Epithelial cell of proximal tubule (primary cell): ENCODE data around the gene FTHL17. TPM values are rescaled to one million over a fixed set of nuclear protein-coding genes. Genes with fewer than 3 reads are reported as not detected.

Experiments
- DNase-seq: peaks from one replicate; pipeline ENCODE4 v3.0.0-alpha.2; 2011; ENCODE audit warnings: low read depth
- H3K4me3 ChIP-seq: 2 replicates; pipeline ENCODE4 v1.5.1; 2011; ENCODE audit warnings: low read depth, mild to moderate bottlenecking, low read length
- total RNA-seq: library from RNA; depleted of rRNA; stranded (reverse); fragments of >200 nt; gene quantifications from 2 replicates; pipeline ENCODE4 v1.2.3, GENCODE V29; 2015
- TF ChIP-seq, protein P1 (sequence below): conservative IDR thresholded peaks from 2 replicates; pipeline ENCODE4 v1.5.1; 2012; ENCODE audit warnings: low read depth, mild to moderate bottlenecking, low read length

FTHL17 gene
- total RNA-seq, 1 donor from 2014 or later = not detected

DNA sequence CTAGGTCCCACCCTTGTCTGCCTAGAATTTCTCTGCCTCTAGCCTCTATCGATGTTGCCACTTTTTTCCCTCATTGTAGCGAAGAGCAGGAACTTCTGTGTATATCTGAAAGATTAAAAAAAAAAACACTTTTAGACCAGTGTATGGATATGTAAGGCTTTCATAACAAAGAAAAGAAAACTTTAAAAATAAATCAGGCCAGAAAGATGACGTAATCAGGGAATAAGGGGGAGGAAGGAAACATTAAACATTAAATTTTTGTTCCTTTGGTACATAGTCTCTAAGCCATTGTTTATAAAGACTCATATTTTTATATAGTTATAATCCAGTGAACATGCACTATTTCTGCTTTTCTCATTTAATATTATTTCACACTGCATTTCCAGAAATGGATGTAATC, 26.2 kb upstream of the FTHL17 start:
- no peak overlapping the region for H3K4me3 ChIP-seq
- TF ChIP-seq, protein P1, sequence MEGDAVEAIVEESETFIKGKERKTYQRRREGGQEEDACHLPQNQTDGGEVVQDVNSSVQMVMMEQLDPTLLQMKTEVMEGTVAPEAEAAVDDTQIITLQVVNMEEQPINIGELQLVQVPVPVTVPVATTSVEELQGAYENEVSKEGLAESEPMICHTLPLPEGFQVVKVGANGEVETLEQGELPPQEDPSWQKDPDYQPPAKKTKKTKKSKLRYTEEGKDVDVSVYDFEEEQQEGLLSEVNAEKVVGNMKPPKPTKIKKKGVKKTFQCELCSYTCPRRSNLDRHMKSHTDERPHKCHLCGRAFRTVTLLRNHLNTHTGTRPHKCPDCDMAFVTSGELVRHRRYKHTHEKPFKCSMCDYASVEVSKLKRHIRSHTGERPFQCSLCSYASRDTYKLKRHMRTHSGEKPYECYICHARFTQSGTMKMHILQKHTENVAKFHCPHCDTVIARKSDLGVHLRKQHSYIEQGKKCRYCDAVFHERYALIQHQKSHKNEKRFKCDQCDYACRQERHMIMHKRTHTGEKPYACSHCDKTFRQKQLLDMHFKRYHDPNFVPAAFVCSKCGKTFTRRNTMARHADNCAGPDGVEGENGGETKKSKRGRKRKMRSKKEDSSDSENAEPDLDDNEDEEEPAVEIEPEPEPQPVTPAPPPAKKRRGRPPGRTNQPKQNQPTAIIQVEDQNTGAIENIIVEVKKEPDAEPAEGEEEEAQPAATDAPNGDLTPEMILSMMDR = no peak
- no peak for DNase-seq

- TF ChIP-seq, protein P1 = no peak
- H3K4me3 ChIP-seq = no peak overlapping the region
Measured at GRCh38 chrX:31093639-31093975, 21.8 kb upstream of the FTHL17 start.

GRCh38 chrX:31092970-31093638, 21.3 kb upstream of the FTHL17 start:
- DNase-seq = no peak
- no peak overlapping the region for H3K4me3 ChIP-seq
- TF ChIP-seq, protein P1 = no peak

More at GRCh38 chrX:31093639-31093975, 21.8 kb upstream of the FTHL17 start:
- no peak for DNase-seq

DNA sequence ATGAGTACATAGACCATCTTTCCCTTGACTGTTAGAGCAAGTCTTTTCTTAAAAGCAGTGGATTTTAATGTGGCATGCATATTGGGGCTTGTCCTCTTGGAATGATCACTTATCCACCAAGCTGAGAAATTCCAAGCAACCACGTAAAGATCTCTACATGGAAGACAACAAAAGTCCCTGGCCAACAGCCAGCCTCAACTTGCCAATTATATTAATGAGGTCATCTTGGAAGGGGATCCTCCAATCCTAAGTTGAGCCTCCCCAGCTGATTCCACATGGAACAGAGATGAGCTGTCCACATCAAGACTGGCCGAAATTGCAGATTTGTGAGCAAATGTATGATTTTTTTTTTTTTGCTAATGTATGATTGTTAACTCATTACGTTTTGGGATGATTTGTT, 20.6 kb upstream of the FTHL17 start:
- no peak for DNase-seq
- no peak overlapping the region for H3K4me3 ChIP-seq
- TF ChIP-seq, protein P1 = no peak

DNA sequence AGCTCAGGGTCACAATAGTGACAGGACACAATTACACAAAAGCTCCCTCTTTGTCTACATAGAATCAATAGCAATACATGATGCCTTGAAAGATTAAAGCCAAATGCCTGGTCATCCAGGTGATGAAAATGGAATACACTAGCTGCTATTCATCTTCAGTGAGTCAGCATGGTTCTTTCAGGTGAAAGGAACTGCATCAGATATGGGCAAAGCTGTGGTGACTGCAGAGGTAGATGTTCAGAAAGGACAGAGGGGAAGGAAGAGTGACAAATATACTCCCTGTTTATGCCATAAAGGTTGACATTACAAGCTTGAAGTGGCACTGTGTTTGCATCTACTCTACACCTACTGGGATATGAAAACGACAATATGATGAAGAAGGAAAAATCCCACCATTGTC, 20.0 kb upstream of the FTHL17 start:
- no peak overlapping the region for H3K4me3 ChIP-seq
- TF ChIP-seq, protein P1 = no peak
- DNase-seq = no peak

GRCh38 chrX:31074522-31074921, 2.7 kb upstream of the FTHL17 start:
- TF ChIP-seq, protein P1 = no peak
- no peak for DNase-seq
- no peak overlapping the region for H3K4me3 ChIP-seq

GRCh38 chrX:31071262-31071661, 579 bp downstream of the FTHL17 start:
- TF ChIP-seq, protein P1 = no peak
- H3K4me3 ChIP-seq = no peak overlapping the region
- DNase-seq = no peak
